WTC11 (cell line): Measurements from ENCODE around the gene ADRA1B. TPM values are rescaled to one million over a fixed set of nuclear protein-coding genes. Genes with fewer than 3 reads are reported as not detected.

ENCODE experiments used
- ATAC-seq: fragments of 200-7000 bp; cut with Tn5 transposase; 2 replicates; pipeline ENCODE4 v1.10.0; 2021; ENCODE audit warnings: mild to moderate bottlenecking, moderate library complexity
- CTCF ChIA-PET: fragments of 300-600 bp; sonication (Branson Sonifier 250); formaldehyde crosslinking; loops from one replicate; lab custom pipeline; 2021; ENCODE audit warnings: antibody characterized with exemption; lab: Charles Lee
- POLR2A ChIA-PET: fragments of 350-600 bp; sonication (Branson Sonifier 250); formaldehyde crosslinking; loops from one replicate; lab custom pipeline; 2021; ENCODE audit warnings: antibody characterized with exemption; lab: Charles Lee
- DNase-seq: peaks from one replicate; pipeline ENCODE4 v3.0.0; 2021; ENCODE audit warnings: low spot score
- H3K27ac Mint-ChIP-seq: 2 replicates; pipeline ENCODE4 v1.8.0; 2021; ENCODE audit warnings: mixed read lengths
- H3K27me3 Mint-ChIP-seq: 2 replicates; pipeline ENCODE4 v1.8.0; 2021; ENCODE audit warnings: low read depth, mild to moderate bottlenecking, moderate library complexity, mixed read lengths
- H3K36me3 Mint-ChIP-seq: 2 replicates; pipeline ENCODE4 v1.8.0; 2021; ENCODE audit warnings: mixed read lengths
- H3K4me1 Mint-ChIP-seq: 2 replicates; pipeline ENCODE4 v1.8.0; 2022; ENCODE audit warnings: mixed read lengths
- H3K4me3 Mint-ChIP-seq: 2 replicates; pipeline ENCODE4 v1.8.0; 2021; ENCODE audit warnings: mild to moderate bottlenecking, moderate library complexity, mixed read lengths
- H3K9me3 Mint-ChIP-seq: 2 replicates; pipeline ENCODE4 v1.8.0; 2021; ENCODE audit warnings: mixed read lengths
- FOXJ3 ChIP-seq: sonication (generic); formaldehyde crosslinking; IDR thresholded peaks from 2 replicates; pipeline ENCODE4 v1.9.0; 2021; ENCODE audit warnings: missing genetic modification reagents, mild to moderate bottlenecking, borderline replicate concordance
- IRF2 ChIP-seq: sonication (generic); formaldehyde crosslinking; IDR thresholded peaks from 2 replicates; pipeline ENCODE4 v1.8.0; 2022; ENCODE audit warnings: low read depth, missing genetic modification reagents, borderline replicate concordance
- NFATC4 ChIP-seq: fragments of 250-450 bp; sonication (Bioruptor Pico); IDR thresholded peaks from 2 replicates; pipeline ENCODE4 v1.9.0; 2021; ENCODE audit warnings: mild to moderate bottlenecking
- NFYB ChIP-seq: sonication (generic); formaldehyde crosslinking; conservative IDR thresholded peaks from 2 replicates; pipeline ENCODE4 v1.8.0; 2022; ENCODE audit warnings: low read depth, missing genetic modification reagents
- NR1H2 ChIP-seq: sonication (generic); formaldehyde crosslinking; IDR thresholded peaks from 2 replicates; pipeline ENCODE4 v1.9.0; 2021; ENCODE audit warnings: mild to moderate bottlenecking, moderate library complexity, missing genetic modification reagents
- RELA ChIP-seq: sonication (generic); formaldehyde crosslinking; IDR thresholded peaks from 2 replicates; pipeline ENCODE4 v1.8.1; 2022; ENCODE audit warnings: missing genetic modification reagents, mild to moderate bottlenecking, borderline replicate concordance
- SP1 ChIP-seq: sonication (generic); formaldehyde crosslinking; conservative IDR thresholded peaks from 2 replicates; pipeline ENCODE4 v1.8.1; 2022; ENCODE audit warnings: missing genetic modification reagents
- ZNF121 ChIP-seq: sonication (generic); formaldehyde crosslinking; IDR thresholded peaks from 2 replicates; pipeline ENCODE4 v1.8.0; 2023; ENCODE audit warnings: missing genetic modification reagents
- ZNF138 ChIP-seq: sonication (generic); formaldehyde crosslinking; conservative IDR thresholded peaks from 2 replicates; pipeline ENCODE4 v1.8.1; 2022; ENCODE audit warnings: mild to moderate bottlenecking, moderate library complexity, missing genetic modification reagents
- ZNF263 ChIP-seq: sonication (generic); formaldehyde crosslinking; IDR thresholded peaks from 2 replicates; pipeline ENCODE4 v1.8.1; 2022; ENCODE audit warnings: low read depth, mild to moderate bottlenecking, moderate library complexity, missing genetic modification reagents
- total RNA-seq: library from RNA; stranded (reverse); gene quantifications from 3 replicates; pipeline ENCODE4 v1.2.3, GENCODE V29; 2021
- TF ChIP-seq, protein P1 (sequence below): fragments of 250-450 bp; sonication (Bioruptor Pico); conservative IDR thresholded peaks from 2 replicates; pipeline ENCODE4 v1.9.0; 2021; ENCODE audit warnings: mild to moderate bottlenecking
- TF ChIP-seq, protein P2 (sequence below): fragments of 250-450 bp; sonication (Bioruptor Pico); IDR thresholded peaks from 2 replicates; pipeline ENCODE4 v1.8.0; 2021; ENCODE audit warnings: mild to moderate bottlenecking
- TF ChIP-seq, protein P3 (sequence below): sonication (generic); formaldehyde crosslinking; IDR thresholded peaks from 2 replicates; pipeline ENCODE4 v1.8.0; 2023; ENCODE audit warnings: mild to moderate bottlenecking, missing genetic modification reagents
- TF ChIP-seq, protein P4 (sequence below): sonication (generic); formaldehyde crosslinking; IDR thresholded peaks from 2 replicates; pipeline ENCODE4 v1.8.1; 2023; ENCODE audit warnings: mild to moderate bottlenecking, missing genetic modification reagents, moderate library complexity
- TF ChIP-seq, protein P5 (sequence below): sonication (generic); formaldehyde crosslinking; IDR thresholded peaks from 2 replicates; pipeline ENCODE4 v1.8.1; 2023; ENCODE audit warnings: mild to moderate bottlenecking, moderate library complexity, missing genetic modification reagents
- TF ChIP-seq, protein P6 (sequence below): sonication (generic); formaldehyde crosslinking; IDR thresholded peaks from 2 replicates; pipeline ENCODE4 v1.8.1; 2022; ENCODE audit warnings: missing genetic modification reagents, borderline replicate concordance
- TF ChIP-seq, protein P7 (sequence below): fragments of 250-450 bp; sonication (Bioruptor Pico); IDR thresholded peaks from 2 replicates; pipeline ENCODE4 v1.9.0; 2021; ENCODE audit warnings: mild to moderate bottlenecking

Gene ADRA1B
- total RNA-seq, 1 experiment from 2014 or later: 0.11 TPM

DNA sequence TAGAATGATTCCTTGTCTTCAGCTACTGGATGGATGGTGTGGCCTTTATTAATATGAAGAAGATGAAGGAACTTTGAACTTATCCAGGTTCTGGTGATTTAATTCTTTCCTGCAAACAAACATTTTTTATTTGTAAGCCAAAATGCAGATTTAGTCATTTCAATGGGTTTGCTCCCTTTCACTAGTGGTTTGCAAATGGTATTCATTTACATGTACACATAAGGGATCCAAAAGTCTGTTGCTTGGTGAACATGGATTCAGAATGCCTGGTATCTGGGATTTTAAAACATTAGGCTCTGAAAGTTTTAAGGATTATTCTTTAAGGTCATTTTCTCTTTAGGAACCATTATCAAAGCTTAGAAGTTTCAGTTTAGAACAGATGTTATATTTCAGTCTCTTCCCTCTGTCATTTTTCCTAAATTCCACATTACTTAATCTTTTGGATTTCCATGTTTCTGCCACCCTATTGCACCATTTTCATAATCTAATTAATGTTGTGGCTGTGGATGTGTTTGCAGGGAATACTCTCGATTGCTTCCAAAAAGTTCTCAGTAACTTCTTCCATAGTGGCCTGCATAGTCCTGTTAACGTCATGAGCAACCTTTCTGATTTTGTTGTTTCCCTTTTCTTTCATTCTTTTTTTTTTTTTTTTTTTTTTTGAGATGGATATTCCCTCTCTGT, 102.8 kb downstream of the ADRA1B start:
- ATAC-seq (no peak), DNase-seq (no peak)
- ChIA-PET CTCF (no interaction called here), POLR2A (no interaction called here)
- Mint-ChIP-seq H3K9me3 (no peaks in the 10 kb centered on the region), H3K27me3 (no peaks in the 10 kb centered on the region), H3K36me3 (peaks cover 22% of the 10 kb centered on the region), H3K4me3 (no peak overlapping the region), H3K27ac (no peak overlapping the region), H3K4me1 (peaks cover 6% of the 10 kb centered on the region)
- TF ChIP-seq NR1H2 (no peak), FOXJ3 (CRISPR knock-in tag) (no peak), SP1 (no peak), IRF2 (no peak), RELA (no peak), ZNF263 (CRISPR knock-in tag) (no peak), ZNF121 (CRISPR knock-in tag) (no peak)
- TF ChIP-seq, protein P1, sequence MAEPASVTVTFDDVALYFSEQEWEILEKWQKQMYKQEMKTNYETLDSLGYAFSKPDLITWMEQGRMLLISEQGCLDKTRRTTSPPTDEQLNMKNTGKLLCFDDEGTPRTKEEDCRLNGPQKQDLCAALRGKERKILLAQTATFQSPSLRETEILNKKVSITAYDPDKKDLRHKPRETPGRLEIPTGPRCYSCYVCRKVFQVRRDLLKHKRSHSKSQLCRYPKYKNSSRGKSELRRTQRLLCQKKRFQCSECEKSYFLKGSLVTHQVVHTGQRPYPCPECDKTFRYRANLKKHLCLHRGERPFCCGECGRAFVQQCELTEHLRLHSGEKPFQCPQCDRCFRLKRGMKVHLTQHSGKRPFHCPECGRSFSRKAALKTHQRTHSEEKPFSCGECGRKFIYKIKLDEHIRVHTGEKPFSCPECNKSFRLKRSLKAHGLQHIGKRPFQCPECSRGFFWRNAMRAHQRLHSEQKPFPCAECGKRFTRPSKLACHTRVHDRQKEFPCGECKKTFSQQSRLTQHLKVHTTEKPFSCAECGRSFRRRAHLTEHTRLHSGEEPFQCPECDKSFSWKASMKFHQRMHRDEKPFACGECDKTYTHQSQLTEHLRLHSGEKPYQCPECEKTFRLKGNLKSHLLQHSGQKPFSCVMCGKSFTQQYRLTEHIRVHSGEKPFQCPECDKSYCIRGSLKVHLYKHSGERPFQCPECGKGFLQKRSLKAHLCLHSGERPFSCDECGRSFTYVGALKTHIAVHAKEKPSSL (CRISPR knock-in tag): no peak
- TF ChIP-seq, protein P2, sequence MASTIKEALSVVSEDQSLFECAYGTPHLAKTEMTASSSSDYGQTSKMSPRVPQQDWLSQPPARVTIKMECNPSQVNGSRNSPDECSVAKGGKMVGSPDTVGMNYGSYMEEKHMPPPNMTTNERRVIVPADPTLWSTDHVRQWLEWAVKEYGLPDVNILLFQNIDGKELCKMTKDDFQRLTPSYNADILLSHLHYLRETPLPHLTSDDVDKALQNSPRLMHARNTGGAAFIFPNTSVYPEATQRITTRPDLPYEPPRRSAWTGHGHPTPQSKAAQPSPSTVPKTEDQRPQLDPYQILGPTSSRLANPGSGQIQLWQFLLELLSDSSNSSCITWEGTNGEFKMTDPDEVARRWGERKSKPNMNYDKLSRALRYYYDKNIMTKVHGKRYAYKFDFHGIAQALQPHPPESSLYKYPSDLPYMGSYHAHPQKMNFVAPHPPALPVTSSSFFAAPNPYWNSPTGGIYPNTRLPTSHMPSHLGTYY (CRISPR knock-in tag): no peak
- TF ChIP-seq, protein P3, sequence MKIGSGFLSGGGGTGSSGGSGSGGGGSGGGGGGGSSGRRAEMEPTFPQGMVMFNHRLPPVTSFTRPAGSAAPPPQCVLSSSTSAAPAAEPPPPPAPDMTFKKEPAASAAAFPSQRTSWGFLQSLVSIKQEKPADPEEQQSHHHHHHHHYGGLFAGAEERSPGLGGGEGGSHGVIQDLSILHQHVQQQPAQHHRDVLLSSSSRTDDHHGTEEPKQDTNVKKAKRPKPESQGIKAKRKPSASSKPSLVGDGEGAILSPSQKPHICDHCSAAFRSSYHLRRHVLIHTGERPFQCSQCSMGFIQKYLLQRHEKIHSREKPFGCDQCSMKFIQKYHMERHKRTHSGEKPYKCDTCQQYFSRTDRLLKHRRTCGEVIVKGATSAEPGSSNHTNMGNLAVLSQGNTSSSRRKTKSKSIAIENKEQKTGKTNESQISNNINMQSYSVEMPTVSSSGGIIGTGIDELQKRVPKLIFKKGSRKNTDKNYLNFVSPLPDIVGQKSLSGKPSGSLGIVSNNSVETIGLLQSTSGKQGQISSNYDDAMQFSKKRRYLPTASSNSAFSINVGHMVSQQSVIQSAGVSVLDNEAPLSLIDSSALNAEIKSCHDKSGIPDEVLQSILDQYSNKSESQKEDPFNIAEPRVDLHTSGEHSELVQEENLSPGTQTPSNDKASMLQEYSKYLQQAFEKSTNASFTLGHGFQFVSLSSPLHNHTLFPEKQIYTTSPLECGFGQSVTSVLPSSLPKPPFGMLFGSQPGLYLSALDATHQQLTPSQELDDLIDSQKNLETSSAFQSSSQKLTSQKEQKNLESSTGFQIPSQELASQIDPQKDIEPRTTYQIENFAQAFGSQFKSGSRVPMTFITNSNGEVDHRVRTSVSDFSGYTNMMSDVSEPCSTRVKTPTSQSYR (CRISPR knock-in tag): no peak
- TF ChIP-seq, protein P4, sequence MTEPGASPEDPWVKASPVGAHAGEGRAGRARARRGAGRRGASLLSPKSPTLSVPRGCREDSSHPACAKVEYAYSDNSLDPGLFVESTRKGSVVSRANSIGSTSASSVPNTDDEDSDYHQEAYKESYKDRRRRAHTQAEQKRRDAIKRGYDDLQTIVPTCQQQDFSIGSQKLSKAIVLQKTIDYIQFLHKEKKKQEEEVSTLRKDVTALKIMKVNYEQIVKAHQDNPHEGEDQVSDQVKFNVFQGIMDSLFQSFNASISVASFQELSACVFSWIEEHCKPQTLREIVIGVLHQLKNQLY (CRISPR knock-in tag): no peak

DNA sequence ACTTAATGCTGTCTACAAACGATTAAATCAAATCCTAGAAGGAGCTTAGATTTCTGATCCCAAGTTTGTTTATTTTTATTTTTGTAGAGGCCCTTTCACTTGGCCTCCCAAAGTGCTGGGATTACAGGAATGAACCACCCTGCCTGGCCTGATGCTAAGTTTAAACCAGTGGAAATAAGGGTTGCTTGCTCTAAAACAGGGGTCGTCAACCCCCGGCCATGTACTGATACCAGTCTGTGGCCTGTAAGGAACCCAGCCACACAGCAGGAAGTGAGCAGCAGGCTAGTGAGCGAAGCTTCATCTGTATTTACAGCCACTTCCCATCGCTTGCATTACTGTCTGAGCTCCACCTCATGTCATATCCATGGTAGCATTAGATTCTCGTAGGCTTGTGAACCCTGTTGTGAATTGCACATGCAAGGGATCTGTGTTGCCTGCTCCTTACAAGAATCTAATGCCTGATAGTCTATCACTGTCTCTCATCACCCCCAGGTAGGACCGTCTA, 104.0 kb downstream of the ADRA1B start:
- Mint-ChIP-seq H3K27ac (no peak overlapping the region; the same call in 1 of the 2 replicates), H3K9me3 (no peaks in the 10 kb centered on the region), H3K36me3 (peaks cover 22% of the 10 kb centered on the region), H3K27me3 (no peaks in the 10 kb centered on the region), H3K4me3 (no peak overlapping the region), H3K4me1 (peaks cover 6% of the 10 kb centered on the region)
- POLR2A ChIA-PET: no interaction called here
- CTCF ChIA-PET: interaction anchor here (0.5 to 2.5 kb wide), 4 partner anchors 11 to 505 kb away, joined by 3 to 36 read pairs (median 17); partner anchors contain the start of gene TTC1
- DNase-seq (no peak), ATAC-seq (no peak)
- TF ChIP-seq ZNF138 (CRISPR knock-in tag): no peak

DNA sequence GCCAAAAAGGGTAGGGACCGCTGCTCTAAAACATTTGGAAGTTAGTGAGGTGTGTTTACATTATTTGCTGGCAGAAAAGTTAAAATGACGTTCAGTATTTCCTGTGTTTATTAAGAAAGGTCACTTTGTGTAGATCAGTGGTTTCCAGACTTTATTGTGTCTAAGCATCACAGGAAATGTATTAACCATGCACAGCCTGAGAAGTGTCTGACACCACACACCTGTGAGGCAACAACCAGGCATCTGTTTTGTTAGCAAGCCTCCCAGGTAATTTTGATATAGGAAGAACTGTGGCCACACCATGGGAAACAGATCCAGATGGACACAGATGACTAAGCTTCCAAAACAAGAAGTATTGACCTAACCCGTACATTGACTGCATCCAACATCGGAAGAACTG, 104.7 kb downstream of the ADRA1B start:
- Mint-ChIP-seq H3K4me3 (no peak overlapping the region), H3K9me3 (no peaks in the 10 kb centered on the region), H3K27ac (no peak overlapping the region), H3K4me1 (peaks cover 6% of the 10 kb centered on the region), H3K27me3 (no peaks in the 10 kb centered on the region), H3K36me3 (peaks cover 23% of the 10 kb centered on the region)
- no peak for DNase-seq
- ChIA-PET POLR2A (no interaction called here), CTCF (interaction anchor here (0.7 to 2.5 kb wide), 18 partner anchors 10 to 378 kb away, joined by 3 to 36 read pairs (median 7); partner anchors contain the start of genes FAM200C and TTC1)
- no peak for ATAC-seq
- TF ChIP-seq NFATC4 (CRISPR knock-in tag) (no peak), NFYB (CRISPR knock-in tag) (no peak)
- TF ChIP-seq, protein P5, sequence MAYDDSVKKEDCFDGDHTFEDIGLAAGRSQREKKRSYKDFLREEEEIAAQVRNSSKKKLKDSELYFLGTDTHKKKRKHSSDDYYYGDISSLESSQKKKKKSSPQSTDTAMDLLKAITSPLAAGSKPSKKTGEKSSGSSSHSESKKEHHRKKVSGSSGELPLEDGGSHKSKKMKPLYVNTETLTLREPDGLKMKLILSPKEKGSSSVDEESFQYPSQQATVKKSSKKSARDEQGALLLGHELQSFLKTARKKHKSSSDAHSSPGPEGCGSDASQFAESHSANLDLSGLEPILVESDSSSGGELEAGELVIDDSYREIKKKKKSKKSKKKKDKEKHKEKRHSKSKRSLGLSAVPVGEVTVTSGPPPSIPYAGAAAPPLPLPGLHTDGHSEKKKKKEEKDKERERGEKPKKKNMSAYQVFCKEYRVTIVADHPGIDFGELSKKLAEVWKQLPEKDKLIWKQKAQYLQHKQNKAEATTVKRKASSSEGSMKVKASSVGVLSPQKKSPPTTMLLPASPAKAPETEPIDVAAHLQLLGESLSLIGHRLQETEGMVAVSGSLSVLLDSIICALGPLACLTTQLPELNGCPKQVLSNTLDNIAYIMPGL: no peak
- TF ChIP-seq, protein P6, sequence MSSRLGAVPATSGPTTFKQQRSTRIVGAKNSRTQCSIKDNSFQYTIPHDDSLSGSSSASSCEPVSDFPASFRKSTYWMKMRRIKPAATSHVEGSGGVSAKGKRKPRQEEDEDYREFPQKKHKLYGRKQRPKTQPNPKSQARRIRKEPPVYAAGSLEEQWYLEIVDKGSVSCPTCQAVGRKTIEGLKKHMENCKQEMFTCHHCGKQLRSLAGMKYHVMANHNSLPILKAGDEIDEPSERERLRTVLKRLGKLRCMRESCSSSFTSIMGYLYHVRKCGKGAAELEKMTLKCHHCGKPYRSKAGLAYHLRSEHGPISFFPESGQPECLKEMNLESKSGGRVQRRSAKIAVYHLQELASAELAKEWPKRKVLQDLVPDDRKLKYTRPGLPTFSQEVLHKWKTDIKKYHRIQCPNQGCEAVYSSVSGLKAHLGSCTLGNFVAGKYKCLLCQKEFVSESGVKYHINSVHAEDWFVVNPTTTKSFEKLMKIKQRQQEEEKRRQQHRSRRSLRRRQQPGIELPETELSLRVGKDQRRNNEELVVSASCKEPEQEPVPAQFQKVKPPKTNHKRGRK (CRISPR knock-in tag): no peak
- TF ChIP-seq, protein P7, sequence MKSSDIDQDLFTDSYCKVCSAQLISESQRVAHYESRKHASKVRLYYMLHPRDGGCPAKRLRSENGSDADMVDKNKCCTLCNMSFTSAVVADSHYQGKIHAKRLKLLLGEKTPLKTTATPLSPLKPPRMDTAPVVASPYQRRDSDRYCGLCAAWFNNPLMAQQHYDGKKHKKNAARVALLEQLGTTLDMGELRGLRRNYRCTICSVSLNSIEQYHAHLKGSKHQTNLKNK (CRISPR knock-in tag): no peak
